Right renal pelvis (tissue), 4 donors: ENCODE results near the gene KATNAL1. TPM values are rescaled to one million over a fixed set of nuclear protein-coding genes. Genes with fewer than 3 reads are reported as not detected.
"Not testable (repeated sequence)": the region's sequence is repeated elsewhere in the genome, so short reads cannot be mapped to it uniquely, and the experiment has no call there.

Experiments used
- DNase-seq, 4 donors: peaks; one replicate each; pipeline ENCODE4 v3.0.0-alpha.2; 2013; ENCODE audit warnings: low read depth in 4 of 4, low spot score in 3 of 4, missing footprints in 1 of 4
- polyA plus RNA-seq, 4 donors: library from polyadenylated mRNA; unstranded; fragments of 120-200 nt; gene quantifications; one replicate each; pipeline ENCODE4 v1.2.1, GENCODE V29; 2013; ENCODE audit not compliant: insufficient read length in 4 of 4

KATNAL1 gene
- polyA plus RNA-seq, 4 donors: 11.4 to 14.1 (median 12.0) TPM

DNA sequence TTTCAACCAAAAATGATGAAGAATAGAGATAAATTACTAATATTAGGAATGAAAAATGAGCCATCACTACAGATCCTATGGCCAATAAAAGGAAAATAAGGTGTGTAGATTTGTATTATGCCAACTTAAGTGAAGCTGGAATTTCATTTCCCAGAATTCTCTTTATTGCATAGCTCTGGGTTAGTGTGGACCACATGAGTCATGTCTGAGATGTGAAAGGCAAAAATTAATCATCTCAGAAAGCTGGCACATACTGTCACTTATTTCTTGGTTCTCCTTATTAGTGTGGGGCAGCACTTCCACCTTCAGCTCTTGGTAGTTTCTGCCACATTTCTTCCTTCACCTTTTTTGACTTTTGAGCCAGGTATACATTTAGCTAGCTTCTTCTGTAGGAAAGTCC, 82.6 kb downstream of the KATNAL1 start:
- DNase-seq: no peak

DNA sequence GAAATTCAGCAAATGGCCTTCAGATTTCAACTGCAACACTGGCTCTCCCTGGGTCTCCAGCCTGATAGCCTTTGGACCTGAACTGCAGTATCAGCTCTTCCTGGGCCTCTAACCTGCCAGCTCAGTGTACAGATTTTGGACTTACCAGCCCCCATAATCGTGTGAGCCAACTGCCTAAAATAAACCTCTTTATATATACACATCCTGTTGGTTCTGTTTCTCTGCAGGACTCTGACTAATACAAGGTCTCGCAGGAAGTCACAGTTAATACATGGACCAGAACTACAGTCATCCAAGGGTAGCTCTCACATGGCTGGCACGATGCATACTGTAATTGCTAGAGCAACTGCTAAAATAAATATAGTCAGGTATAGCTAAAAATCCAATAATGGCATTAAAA, 85.1 kb downstream of the KATNAL1 start:
- no peak for DNase-seq

DNA sequence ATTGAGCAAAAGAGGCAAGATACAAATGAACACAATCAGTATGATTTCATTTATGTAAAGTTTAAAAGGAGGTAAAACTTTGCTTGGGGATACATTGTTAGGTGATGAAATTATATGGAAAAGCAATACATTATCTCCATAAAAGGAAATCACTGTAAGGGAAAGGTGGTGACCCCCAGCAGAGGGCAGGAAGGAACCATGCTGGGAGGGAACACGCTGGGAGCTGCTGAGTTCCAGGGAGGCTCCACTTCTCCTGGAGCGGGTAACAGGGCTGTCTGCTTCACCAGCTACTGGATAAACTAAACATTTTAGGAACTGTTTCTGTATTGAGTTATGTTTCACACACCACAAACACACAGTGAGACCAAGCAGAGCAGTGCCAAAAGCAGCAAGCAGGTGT, 91.2 kb downstream of the KATNAL1 start:
- no peak for DNase-seq

DNA sequence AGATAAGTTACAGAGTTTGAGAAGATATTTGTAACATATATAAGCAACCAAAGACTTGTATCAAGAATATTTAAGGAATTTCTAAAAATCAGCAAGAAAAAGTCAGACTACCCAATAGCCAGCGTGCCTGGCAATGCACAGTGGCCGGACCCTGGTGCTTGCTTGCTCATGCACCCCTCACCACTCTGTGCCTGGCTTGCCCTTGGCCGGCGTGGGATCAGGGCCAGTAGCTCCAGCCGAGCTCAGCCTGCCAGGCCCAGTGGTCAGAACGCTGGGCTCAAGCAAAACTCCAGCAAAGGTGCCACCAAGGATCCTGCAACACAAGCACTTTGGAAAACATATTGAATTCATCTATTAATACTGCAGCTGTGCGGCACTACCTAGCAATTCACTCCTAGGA, 95.1 kb downstream of the KATNAL1 start:
- no peak for DNase-seq

DNA sequence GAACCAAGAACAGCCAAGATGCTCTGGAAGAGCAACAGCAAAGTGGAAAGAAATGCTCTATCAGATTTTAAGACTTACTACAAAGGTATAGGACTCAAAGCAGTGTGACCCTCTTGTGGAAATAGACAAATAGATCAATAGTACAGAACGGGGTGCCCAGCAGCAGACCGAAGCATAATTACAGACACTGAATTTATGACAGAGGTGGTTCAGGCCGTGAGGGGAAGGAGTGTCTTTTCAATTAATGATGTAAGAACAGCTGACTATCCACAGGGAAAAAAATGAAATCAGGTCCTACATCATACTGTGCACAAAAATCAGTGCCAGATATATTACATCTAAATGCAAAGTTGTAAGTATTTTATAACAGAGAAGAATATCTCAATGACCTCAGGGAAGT, 95.6 kb downstream of the KATNAL1 start:
- DNase-seq: no peak

DNA sequence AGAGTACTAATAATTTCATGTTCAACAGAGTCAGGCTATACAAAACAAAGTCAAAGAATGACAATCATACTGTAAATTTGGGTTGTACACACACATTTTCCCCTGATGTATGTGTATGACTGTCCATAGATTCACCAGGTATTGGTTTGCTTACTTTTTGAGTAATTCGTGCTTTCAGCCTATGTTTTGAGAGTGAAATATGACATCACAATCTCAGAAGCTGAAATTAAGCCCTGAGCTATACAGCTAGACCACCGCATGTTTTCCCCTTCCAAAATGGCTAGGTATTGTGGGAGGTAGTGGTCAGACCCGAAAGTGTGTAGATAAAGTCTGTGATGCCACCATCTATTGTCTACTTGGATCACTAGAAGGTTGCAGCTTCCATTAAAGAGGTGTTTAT, 102.8 kb downstream of the KATNAL1 start:
- no peak for DNase-seq

DNA sequence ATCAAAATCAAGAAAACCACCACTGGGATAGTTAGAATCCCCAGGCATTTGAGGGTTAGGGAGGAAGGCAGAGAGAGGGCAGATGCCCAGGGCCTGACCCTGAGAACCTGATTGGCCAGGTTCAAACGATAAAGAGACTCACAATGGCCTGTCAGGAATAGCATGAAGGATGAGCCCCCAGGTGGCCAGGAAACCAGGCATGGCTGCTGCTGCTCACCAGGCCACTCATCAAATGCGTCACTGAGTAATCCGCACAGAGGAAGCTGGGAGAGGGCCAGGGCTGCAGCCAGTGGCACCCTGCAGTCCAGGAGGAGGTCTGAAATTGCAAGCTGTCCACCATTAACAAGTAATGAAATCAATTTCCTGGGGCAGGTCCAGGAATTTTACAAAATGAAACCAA, 111.3 kb downstream of the KATNAL1 start:
- no peak for DNase-seq

DNA sequence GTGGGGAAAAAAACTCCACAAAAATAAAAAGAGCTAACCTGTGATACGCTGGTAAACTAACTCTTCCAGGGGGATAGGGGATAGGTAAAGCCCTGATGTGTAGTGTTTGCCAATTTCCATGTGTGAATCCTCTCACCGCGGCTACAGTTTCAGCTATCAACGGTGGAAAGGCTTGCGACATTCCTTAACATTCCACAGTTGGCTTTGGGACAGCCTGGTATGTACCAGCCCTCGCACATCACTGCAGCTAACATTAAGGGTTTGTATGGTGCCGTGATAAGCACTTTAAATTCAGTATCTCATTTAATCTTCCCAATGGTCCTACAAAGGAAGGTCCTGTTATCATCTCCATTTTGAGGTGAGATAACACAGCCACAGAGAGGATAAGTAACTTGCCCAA, 112.4 kb downstream of the KATNAL1 start:
- DNase-seq: no peak

DNA sequence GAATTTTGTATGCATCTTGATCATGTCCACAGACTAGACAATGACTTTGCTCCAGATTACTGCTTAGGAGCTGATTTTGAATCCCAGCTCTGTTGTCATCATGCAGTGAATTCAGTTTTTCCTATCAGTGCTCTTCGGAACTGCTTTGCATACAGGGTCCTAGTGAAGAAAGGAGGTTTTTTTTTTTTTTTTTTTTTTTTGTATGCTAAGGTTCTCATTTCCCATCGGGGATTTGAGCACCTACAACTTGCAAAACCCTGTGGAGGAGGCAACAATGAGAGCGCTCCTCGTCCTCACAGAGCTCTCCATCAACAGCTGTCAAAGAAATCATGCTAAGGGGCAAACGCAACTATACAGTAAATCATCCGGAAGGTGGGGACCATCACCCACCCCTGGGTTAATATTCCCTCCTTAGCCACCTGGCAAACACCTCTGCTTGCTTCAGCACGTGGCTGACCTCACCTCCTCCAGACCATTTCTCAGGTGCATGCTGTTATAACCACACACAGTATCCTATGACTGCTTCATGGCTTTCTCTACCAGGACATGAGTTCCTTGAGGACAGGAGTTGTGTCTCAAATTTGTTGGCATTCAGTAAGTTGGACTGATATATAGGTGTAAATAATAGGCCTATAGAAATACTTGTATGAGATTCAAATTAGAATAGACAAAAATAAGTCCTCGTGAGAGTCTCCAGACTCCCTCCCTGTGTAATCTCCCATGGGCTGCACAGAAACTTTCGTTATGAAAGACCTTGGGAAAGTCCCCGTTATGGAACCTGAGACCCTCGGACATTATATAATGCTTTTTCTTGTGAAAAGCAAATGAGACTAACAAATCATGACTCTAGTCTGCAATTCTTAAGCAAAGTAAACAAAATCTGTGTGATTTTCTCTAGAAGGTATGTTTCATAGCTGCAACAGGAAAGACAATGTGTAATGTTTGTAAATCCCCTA, 113.8 kb downstream of the KATNAL1 start:
- DNase-seq: no peak

DNA sequence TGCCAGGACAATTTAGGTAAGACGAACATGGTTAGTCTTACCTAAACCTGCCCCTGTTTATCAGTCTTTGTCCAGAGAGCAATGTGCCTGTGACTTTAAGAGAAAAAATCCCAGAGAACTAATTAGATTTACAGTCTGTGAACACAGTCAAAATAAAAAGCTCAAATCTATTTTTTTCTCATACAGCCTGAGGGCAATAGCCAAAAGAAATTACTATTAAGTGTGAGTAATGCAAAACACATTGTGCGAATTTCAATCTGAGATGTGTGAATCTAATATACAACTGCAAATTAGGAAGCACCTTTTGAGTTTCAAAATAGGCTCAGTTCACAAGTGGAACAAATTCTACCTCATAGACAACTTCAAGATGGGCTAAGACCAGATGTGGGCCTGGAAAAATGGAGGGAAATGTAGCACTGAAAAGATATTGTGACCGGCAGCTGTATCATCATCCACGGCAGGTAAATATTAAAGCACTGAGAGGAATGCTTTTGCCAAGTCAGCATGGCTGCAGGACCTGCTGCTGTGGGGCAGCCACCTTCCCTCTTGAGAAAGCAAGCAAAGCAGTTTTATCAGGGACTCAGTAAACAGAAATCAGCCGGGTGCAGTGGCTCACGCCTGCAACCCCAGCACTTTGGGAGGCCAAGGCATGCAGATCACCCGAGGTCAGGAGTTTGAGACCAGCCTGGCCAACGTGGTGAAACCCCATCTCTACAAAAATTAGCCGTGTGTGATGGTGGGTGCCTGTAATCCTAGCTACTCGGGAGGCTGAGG, 114.8 kb downstream of the KATNAL1 start:
- DNase-seq: no peak

DNA sequence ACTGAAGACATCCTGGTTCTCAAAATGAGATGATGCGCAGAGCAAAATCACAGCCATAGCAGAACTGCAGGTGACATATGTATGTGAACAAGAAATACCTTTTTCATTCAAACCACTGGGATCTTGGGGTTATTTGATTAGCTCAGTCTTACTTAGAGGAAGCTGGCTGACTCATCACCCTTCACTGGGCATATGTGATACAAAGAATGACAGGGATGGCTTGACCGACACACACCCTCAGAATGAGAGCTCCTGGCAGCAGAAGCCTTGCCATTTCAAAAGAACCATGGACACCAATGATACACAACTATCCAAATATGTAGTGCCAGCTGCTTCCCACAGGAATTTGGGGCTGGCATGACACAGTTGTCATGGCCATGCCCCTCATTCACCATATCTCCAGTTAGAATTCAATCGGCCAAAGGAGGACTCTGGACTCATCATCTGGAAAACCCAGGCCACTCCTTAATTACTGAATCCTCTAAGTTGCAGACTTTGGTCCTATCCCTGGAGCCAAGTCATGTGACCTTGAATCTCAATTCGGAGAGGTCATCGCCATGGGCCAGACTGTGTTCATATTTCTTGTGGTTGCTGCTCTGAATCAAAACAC, 115.8 kb downstream of the KATNAL1 start:
- DNase-seq: no peak

DNA sequence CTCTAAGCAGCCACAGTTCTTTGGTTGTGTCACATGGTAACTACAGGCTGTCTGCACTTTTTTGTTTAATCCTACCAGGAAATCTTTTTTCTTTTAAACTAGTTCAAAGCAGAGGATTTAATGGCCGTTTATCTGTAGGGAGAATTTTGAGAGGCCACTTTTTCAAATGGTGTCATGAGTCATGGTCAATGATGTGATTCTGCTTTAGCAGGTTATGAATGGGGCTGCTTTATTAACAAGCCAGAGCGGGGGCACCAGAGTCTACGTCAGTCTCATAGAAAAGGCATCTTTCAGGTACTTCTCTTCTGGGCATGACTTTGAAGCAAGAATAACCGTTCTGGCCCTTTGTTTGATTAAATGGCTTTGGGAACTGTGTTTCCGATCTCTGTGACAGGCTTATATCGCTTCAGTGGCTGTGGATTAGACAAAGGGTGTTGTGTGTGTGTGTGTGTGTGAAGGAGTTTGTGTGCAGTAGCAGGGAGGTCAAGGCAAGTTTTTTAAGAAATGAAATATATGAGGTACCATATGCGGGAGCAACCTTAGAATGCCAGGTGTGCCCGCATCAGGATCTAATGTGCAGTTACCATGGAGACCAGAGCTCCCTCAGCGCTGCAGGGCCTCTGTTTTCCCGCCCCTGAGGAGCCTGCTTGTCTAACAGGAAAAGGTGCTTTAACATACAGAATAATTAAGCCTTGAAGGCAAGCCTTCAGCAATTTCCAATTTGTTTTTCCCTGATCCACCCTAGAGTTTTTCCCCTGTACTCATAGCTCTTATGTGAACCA, 120.5 kb downstream of the KATNAL1 start:
- no peak for DNase-seq

DNA sequence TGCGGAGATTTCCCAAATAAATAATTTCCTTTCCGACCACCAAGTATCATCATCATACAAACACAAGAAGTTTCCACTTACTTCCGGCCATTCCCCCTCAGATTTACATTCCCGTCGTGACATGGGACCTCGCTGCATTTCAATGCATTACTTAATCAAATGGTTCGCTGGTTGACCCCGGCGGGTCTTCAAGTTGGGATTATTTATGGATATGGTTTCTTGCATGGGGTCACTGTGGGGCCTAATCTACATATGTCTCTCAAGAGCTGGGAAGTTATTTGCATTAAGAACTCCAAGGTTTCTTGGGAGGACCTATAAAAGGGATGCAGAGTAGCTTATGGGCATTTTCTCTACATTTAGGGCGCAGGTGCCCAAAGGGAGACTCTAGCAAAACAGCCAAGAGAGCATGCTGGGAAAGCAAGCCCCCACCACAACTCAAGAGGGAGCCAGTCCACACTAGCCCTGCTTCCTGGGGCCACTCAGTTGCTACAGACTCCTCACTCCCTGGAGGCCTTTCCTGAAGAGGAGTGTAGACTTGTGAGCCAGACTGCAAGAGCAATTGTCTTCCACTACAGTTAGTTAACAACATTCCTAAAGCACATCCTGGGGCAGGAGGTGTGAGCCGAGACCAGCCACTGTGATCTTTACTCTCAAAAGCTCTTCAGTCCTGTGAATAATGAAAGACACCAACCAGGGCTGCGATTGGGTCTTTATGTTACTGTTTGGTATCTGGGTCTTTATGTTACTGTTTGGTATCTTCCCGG, 125.3 kb downstream of the KATNAL1 start:
- DNase-seq: peak in 3 of 4 donors; percentile 7 to 35 (median 20)

DNA sequence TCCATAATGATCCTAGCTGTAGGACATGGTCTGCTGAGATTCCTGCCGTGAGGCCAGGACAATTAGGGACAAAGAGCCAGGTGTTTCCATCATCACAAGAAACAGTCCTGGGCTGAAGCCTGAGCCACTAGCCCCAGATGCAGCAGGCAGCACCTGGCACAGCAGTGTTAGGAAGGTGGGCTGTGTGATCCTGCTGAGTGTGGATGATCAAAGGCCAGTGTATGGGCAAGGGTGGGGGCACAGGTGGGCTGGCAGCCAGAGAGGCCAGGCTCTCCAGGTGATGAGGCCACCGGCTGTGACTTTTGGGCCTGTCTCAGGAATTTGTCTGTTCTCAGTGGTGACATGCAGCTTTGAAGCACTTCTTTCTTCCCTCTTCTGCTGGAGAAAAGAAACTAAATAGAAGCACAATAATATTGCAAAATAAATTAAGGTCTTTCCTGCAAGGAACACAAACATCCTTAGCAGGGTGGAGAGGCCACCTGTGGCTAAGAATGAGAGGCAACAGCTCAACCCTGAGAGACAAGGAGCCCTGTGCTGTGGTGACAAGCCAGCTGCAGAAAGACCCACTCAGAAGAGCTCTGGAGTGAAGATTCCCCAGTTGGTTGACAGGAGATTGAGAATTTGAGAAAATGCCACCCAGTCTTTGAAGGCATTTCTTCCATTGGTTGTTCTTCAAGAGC, 127.6 kb downstream of the KATNAL1 start:
- DNase-seq: no peak

DNA sequence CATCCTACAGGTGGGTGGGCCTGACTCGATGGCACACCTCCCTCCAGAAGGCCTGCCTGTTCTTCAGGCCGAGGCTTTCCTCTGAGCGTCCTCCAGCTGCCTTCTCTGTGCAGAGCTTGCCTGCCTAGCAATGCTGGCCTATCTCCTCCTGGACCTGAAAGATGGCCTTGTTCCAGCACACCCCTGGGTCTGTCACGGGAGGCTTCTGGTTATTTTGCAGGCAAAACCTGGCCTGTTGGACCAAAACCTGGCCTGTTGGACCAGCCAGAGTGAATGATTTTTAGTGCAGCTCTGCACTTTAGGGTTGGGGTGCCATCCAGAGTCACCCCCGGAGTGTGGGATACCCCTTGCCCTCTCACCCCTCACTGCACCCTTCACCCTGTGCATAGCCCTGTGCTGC, 128.4 kb downstream of the KATNAL1 start:
- no peak for DNase-seq

DNA sequence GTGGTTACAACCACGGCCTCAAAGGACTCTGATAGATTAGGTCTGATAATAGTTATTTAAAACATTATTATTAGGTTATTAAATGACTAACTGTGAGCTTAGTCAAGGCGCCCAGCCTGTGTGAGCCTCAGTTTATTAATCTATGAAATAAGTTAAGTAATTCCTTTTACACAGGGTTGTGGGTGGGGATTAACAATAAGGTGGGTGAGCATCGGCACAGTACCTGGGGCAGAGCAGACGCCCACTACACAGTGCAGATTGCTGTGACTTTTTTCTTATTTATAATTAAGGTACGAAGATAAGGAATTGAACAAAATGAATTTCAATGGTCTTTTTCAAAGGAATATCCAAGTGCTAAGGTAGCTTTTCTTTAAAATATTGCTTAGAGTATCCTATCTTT, 132.2 kb downstream of the KATNAL1 start:
- no peak for DNase-seq

DNA sequence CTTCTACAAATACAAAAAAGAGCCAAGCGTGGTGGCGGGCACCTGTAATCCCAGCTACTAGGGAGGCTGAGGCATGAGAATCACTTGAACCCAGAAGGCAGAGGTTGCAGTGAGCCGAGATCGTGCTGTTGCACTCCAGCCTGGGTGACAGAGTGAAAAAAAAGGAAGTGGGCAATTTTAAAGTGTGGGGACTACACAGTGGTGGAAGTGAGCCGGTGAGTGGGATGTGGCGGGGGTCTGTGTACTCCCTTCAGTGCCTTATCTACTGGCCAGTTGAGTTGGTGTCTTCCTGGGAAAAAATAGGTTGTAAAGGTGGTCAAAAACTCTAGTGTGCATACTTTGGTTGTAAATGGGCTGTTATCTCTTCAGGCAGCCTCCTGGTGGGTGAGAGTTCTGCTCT, 133.1 kb downstream of the KATNAL1 start:
- DNase-seq: not testable (repeated sequence)

DNA sequence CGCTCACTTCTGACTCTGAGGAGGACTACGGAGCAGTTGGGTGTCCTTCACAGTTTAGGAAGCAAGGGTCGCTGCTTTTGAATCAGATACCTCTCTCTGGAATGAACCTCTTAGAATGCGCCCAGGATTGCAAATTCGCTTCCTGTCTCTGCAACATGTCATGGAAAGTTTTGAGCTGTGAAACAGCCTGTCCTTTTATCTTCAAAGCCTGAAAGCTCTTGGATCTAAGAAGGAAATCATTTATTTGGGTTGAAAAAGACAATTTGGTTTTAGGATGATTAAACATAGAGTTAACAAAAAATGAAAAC, 134.1 kb downstream of the KATNAL1 start:
- DNase-seq: no peak

DNA sequence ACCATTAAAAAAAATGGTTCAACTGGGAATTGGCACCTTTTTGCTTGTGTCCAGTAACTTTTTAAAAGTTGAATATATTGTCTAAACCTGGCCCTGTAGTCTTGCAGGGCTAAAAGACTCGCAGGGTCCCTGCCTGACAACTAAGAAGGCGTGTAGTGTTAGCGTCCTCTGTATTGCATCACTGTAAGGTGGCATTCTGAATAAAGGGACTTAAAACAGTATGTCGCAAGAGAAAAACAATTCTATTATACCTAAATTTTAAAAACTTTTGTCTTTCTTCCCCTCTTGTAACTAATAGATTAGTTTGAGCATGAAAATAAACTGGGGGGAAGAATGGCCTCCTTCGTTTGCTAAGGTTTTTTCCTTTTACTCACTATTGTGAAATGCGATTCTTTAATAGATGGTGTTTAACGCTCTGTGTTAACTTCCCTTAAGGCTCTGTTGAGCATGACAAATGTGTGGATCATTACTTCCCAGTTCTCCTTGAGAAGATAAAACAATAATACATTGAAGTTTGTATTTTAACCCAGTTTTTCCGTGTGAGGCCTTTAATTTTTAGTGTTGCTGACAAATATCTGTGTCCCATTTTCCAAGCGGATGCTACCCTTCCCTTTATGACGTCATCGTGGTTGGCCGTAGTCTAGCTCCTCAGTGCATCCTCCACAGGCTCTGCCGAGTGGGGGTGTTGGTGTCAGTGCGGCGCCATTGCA, 134.6 kb downstream of the KATNAL1 start:
- DNase-seq: no peak
